ENCODE results near the gene BRCA1. TPM values are rescaled to one million over a fixed set of nuclear protein-coding genes. Genes with fewer than 3 reads are reported as not detected.
"Not testable (repeated sequence)": the region's sequence is repeated elsewhere in the genome, so short reads cannot be mapped to it uniquely, and the experiment has no call there.

Gene BRCA1
- total RNA-seq, result 7.8 TPM

DNA sequence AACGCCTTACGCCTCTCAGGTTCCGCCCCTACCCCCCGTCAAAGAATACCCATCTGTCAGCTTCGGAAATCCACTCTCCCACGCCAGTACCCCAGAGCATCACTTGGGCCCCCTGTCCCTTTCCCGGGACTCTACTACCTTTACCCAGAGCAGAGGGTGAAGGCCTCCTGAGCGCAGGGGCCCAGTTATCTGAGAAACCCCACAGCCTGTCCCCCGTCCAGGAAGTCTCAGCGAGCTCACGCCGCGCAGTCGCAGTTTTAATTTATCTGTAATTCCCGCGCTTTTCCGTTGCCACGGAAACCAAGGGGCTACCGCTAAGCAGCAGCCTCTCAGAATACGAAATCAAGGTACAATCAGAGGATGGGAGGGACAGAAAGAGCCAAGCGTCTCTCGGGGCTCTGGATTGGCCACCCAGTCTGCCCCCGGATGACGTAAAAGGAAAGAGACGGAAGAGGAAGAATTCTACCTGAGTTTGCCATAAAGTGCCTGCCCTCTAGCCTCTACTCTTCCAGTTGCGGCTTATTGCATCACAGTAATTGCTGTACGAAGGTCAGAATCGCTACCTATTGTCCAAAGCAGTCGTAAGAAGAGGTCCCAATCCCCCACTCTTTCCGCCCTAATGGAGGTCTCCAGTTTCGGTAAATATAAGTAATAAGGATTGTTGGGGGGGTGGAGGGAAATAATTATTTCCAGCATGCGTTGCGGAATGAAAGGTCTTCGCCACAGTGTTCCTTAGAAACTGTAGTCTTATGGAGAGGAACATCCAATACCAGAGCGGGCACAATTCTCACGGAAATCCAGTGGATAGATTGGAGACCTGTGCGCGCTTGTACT, at the start of gene BRCA1:
Gene BRCA1, minus strand, starts transcription at position 232 of the 834 bp plus-strand sequence. CDS start 1,268 bp downstream, outside the sequence.
- peak; percentile 95 for ATAC-seq

GRCh38 chr17:43171586-43172487, 46.7 kb upstream of the BRCA1 start:
- DNase-seq (ENCODE audit: low spot score) (no peak), ATAC-seq (no peak)

More for the DNA sequence above, at the start of gene BRCA1:
- DNase-seq (ENCODE audit: low spot score), result peak; percentile 95

DNA sequence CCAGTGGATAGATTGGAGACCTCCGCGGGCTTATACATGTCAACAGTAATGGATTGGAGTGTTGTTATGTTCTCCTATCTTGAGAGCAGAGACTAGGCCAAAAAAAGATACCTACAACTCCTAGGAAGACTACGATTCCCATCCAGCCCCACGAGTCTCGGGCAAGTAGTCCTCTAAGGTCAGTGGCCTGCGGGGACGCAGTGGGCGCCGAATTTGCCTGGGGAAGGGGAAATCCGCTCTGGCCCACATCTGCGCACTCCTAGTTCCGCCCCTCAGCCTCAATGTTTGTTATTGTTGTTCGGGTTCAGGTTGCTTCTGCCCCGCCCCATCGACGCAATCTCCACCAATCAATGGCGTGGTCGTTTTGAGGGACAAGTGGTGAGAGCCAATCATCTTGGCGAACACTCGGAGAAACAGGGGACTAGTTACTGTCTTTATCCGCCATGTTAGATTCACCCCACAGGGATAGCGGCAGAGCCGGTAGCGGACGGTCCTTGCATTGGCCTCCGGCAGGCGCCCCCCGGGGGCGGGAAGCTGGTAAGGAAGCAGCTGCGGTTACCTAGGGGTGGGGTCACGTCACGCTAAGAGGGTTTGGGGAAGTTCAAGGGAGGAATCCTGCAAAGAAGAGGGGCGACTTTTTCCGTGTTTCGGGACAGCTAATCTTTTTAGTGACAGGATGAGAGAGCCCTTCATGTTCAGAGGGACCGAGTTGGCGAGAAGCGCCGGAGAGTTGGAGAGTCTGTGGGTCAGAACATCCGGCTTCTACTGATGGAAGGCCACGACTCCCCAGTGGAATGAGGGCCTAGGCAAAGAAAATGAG, 45.8 kb upstream of the BRCA1 start, which contains the start of gene NBR1:
Gene NBR1, plus strand, starts transcription at position 449 of the 820 bp plus-strand sequence. CDS start 4,586 bp downstream, outside the sequence.
- ATAC-seq, result peak; percentile 82
- DNase-seq (ENCODE audit: low spot score), result peak; percentile 98

DNA sequence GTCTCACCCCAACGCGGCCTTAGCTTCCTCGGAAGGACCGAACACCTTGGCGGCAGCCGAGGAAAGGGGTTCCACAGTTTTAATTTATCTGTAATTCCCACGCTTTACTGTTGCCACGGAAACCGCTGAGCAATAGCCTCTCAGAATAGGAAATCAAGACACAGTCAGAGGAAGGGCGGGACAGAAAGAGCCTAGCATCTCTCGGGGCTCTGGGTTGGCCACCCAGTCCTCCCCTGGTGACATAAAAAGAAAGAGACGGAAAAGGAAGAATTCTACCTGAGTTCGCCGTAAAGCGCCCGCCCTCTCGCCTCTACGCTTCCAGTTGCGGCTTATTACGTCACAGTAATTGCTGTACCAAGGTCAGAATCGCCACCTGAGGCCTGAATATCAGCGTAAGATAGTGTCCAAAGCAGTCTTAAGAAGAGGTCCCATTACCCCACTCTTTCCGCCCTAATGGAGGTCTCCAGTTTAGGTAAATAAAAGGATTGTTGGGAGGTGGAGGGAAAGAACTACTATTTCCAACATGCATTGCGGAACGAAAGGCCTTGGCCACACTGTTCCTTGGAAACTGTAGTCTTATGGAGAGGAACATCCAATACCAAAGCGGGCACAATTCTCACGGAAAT, 45.1 kb upstream of the BRCA1 start:
- DNase-seq (ENCODE audit: low spot score) (peak; percentile 86), ATAC-seq (peak; percentile 73)

GRCh38 chr17:43169561-43170139, 44.5 kb upstream of the BRCA1 start:
- peak; percentile 77 for ATAC-seq
- DNase-seq (ENCODE audit: low spot score), result peak; percentile 78

- not testable (repeated sequence) for DNase-seq (ENCODE audit: low spot score); ATAC-seq
These were observed 40.8 kb upstream of the BRCA1 start for GRCh38 chr17:43165971-43166370.

- DNase-seq (ENCODE audit: low spot score); ATAC-seq: not testable (repeated sequence)
These were observed 34.8 kb upstream of the BRCA1 start for GRCh38 chr17:43159957-43160356.

GRCh38 chr17:43159232-43159631, 34.1 kb upstream of the BRCA1 start:
- not testable (repeated sequence) for DNase-seq (ENCODE audit: low spot score); ATAC-seq

DNA sequence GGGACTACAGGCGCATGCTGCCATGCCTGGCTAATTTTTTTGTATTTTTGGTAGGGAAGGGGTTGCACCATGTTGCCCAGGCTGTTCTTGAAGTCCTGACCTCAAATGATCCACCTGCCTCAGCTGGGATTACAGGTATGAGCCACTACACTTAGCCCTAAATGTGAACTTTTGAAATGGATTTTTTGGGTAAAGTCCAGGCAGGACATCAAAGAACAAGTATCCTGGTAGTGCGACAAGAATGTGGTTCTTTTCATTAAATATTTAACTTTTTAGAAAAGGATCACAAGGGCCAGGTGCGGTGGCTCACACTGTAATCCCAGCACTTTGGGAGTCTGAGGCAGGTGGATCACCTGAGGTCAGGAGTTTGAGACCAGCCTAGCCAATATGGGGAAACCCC, 30.5 kb upstream of the BRCA1 start:
- DNase-seq (ENCODE audit: low spot score) (no peak), ATAC-seq (no peak)

DNA sequence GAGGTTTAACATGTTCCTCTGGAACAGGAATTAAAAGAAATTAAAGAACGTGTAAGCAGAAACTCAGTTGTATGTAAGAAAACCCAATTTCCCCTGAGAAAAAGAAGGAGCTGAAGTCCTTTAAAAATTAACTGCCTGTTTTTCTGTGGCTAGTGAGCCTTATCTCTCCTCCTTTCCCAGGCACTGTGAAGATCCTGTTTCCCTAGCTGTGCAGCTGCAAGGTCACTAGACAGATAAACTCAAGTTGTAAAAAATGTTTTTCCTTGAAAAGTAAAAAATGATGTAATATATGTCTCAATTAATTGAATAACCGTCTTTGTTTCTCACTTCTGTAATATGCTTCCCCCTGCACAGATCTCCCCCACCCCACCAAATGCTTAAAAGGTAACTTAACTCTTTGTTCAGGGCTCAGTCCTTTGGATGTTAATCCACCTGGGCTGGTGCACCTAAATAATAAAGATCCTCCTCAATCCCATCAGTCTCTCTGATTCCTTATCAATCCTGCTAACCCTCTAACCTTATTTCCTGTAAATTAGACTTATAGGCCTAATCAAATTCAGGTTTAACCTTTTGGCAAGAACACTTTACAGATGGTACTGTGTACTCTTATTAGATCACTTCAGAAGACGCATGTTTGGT, 28.2 kb upstream of the BRCA1 start:
- ATAC-seq; DNase-seq (ENCODE audit: low spot score): not testable (repeated sequence)

GRCh38 chr17:43151880-43152456, 26.8 kb upstream of the BRCA1 start:
- ATAC-seq, result peak; percentile 90
- no peak for DNase-seq (ENCODE audit: low spot score)

DNA sequence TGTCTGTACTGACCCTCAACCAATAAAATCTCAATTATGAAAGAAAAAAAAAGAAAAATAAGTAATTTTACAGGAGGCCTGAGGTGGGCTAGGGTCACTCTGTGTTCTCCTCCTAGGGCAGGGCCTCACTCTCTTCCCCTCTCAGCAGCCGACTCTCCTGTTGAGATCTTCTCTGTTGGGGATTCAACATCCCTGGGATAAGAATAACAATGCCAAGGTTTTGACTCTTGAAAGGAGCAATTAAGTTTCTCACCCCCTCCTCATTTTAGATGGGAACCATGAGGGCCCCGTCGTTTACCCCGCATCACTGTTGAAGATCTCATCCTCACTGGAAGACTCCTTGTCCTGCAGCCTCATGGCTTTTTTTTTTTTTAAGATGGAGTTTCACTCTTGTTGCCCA, 21.5 kb upstream of the BRCA1 start:
- no peak for ATAC-seq
- no peak for DNase-seq (ENCODE audit: low spot score)

DNA sequence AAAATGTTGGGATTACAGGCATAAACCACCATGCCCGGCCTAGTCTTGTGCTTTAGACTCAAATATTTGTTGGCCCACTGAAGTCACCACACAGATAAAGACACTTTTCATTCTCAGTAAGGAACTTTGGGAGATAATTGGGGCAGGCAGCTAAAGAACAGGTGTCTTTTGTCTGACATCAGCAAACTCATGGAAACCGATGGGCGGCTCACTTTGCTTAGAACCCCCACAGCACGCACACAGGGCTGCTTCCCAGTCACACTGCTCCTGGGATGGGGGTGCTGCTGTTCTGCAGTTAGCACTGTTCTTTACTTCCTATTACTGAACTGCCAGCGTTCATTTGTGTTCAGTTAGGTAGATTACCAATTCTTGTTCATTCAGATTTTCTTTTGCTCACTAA, 18.0 kb upstream of the BRCA1 start:
- no peak for ATAC-seq
- peak; percentile 5 for DNase-seq (ENCODE audit: low spot score)

DNA sequence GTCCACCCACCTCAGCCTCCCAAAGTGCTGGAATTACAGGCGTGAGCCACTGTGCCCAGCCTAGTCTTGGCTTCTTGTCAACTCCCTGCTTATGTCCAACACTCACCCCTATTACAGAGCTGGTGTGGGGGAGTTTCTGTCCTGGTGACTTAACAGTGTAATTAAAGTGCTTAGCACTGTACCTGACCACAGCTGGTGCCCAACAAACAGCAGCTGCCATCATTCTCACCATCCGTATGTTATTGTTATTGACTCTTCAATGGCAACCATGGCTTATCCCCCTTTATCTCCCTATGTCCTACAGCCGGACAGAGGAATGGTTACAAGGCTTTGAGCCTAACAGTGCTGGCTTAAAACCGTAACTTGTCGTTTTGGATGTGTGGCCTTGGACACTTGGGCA, 17.0 kb upstream of the BRCA1 start:
- no peak for ATAC-seq

DNA sequence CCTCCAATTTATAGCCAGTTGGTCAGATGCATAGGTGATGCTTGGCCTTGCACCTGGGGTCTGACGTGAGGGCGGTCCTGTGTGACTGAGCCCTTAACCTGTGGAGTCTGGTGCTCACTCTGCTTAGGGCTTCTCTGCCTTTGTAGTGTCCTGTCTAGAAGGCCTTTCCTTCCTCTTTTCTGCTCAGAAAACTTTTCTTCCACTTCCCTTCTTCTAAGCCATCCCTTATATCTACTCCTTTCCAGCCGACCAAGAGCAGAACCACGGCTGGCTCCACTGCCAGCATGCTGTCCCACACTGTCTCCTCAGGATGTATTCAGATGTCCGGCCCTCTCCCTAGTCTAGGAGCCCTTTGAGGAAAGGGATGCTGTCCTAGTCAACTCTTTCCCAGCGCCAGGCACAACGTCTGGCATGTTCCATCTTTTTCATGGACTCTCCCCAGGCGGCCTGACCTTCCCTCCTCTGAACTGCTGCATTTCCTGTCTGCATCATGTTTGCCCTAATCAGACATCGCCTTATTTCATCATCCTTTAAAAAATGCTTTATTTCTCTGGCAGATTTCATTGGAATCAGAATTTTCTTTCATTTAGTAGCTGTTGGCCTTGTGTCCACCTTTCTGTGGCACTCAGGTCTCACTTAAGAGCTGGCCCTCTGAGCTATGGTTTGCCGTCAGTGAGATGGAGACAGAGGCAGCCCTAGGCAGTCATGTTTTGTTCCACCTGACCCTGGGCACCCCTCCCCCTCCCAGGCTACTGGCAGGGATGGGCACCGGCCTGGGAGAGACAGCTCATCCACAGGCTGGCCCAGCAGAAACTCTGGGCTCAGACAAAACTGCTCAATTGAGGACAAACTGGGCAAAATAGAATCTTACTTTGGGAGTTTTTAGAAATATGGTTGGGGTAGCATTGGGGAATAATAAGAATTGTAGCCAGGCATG, 15.5 kb upstream of the BRCA1 start:
- DNase-seq (ENCODE audit: low spot score) (no peak), ATAC-seq (peak; percentile 32)

More for the DNA sequence above, 17.0 kb upstream of the BRCA1 start:
- no peak for DNase-seq (ENCODE audit: low spot score)

- DNase-seq (ENCODE audit: low spot score); ATAC-seq: not testable (repeated sequence)
These were observed 13.4 kb upstream of the BRCA1 start for GRCh38 chr17:43138531-43138930.

- not testable (repeated sequence) for ATAC-seq; DNase-seq (ENCODE audit: low spot score)
These were observed 11.4 kb upstream of the BRCA1 start for GRCh38 chr17:43136574-43136973.

DNA sequence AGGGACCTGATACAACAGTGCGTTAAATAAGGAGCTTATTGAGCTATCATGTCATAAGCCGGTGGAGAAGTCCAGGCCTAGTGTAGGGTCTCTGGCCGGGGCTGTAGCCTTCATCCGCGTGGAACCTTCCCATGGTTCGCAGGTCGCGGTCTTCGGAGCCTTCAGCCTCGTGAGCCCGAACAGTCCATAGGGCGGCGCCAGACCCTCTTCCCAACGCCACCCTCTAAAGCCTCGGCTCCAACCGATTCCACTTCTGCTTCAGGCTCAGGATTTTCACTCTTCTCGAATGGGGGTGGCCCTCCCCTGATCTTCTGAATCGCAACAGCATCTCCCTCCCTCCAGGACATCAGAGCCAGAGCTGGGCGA, 10.3 kb upstream of the BRCA1 start:
- ATAC-seq (no peak), DNase-seq (ENCODE audit: low spot score) (no peak)

Measured in left lobe of liver (tissue), 2 donors.